Right ventricle myocardium inferior (tissue), 1 donor: ENCODE measurements around the gene COQ9. TPM values are rescaled to one million over a fixed set of nuclear protein-coding genes. Genes with fewer than 3 reads are reported as not detected.
"Not testable (repeated sequence)": the region's sequence is repeated elsewhere in the genome, so short reads cannot be mapped to it uniquely, and the experiment has no call there.

ENCODE experiments used
- ATAC-seq: fragments of 200-7000 bp; cut with Tn5 transposase; one replicate; pipeline ENCODE4 v1.9.1; 2020; ENCODE audit warnings: mild to moderate bottlenecking, moderate library complexity
- DNase-seq: peaks from one replicate; pipeline ENCODE4 v3.0.0; 2021; ENCODE audit errors: missing footprints
- intact Hi-C: fragments of 100-400 bp; cut with DNase I; formaldehyde crosslinking; loops from one replicate; pipeline ENCODE4 v1.11.0; 2022
- long read RNA-seq: library from polyadenylated mRNA; unstranded; transcript quantifications from one replicate; pipeline ENCODE4 v2.0.0, GENCODE V29; 2021
- total RNA-seq: library from RNA; stranded (reverse); fragmentation: NEBNext Ultra II Directional; extraction: Animal tissue kit (Norgen Biotek cat#: 25700); gene quantifications from one replicate; pipeline ENCODE4 v1.2.1, GENCODE V29; 2021
- donor health status: DM: no; HTN: yes; CAD: no; lungs with severe emphysema.

Gene COQ9
- 215 TPM for total RNA-seq
- long read RNA-seq, transcript COQ9-201 (9 exons, 1,677 nt), result major isoform, 349 of 380 reads
- long read RNA-seq, partial matches to known transcripts, result 4 of 380 reads
- long read RNA-seq, other reads (novel, unspliced or antisense), result 25 of 380 reads

- DNase-seq (peak; percentile 98), ATAC-seq (peak; percentile 99)
- intact Hi-C loops, result loop anchor here (2.0 kb wide), 1 partner anchor 71 kb away; no protein-coding TSS in a partner anchor
These were observed at the start of gene COQ9, which contains the start of gene CIAPIN1 for GRCh38 chr16:57447186-57447962. Gene COQ9 (plus strand): TSS chr16:57447479. CDS start chr16:57447506, 27 bp downstream. Gene CIAPIN1 (minus strand): TSS chr16:57447385. CDS start chr16:57440928, 6,457 bp downstream.

DNA sequence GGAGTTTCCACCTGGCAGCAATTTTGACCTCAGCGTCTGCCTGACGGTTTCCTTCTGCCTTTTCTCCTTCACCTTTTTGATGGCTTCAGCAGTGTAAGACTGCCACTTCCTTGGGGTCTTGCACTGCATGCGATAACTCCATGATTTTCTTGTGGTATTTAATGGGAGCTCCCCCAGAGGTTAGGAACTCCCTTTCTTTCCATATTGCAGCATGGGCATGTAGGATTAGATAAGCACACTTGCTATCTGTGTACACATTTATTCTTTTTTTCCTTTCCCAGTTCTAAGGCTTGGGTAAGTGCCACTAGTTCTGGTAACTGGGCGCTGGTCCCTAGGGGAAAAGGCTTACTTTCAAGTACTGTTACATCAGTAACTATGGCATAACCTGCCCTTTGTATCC is 49.8 kb upstream of the COQ9 start:
- ATAC-seq, DNase-seq, intact Hi-C loops: not testable (repeated sequence)

DNA sequence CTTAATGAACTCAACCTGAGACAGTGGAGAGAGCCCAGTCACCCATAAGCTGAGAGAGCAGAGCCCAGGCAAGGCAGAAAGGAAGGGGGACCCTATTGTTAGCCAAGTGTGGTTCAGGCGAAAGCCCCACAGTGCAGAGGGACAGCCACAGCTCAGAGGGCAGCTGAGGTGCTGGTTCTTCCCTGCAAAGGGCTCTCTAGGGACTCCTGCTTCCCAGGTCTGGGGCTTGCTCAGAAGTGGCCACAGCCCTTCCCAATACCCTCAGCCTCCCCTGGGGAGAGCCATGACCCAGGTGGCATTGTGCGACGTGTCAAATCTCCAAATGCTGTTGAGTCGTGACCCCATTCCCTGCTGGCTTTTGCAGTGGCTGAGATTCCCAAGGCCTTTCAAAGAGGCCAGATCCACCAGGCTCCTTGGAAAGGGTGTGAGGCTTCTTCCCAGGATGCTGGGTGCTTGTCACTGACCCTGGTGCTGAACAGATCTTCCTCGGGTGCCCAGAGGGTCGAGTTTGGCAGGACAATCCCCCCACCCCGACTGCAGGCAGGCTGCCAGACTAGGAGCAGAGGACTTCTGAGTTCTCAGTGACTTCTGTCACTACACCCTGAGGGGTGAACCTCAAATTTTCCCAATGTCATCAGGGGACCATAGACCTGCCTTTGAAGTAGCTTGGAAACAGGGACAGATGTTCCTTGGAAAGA is 45.2 kb upstream of the COQ9 start:
- DNase-seq (no peak), ATAC-seq (no peak)

DNA sequence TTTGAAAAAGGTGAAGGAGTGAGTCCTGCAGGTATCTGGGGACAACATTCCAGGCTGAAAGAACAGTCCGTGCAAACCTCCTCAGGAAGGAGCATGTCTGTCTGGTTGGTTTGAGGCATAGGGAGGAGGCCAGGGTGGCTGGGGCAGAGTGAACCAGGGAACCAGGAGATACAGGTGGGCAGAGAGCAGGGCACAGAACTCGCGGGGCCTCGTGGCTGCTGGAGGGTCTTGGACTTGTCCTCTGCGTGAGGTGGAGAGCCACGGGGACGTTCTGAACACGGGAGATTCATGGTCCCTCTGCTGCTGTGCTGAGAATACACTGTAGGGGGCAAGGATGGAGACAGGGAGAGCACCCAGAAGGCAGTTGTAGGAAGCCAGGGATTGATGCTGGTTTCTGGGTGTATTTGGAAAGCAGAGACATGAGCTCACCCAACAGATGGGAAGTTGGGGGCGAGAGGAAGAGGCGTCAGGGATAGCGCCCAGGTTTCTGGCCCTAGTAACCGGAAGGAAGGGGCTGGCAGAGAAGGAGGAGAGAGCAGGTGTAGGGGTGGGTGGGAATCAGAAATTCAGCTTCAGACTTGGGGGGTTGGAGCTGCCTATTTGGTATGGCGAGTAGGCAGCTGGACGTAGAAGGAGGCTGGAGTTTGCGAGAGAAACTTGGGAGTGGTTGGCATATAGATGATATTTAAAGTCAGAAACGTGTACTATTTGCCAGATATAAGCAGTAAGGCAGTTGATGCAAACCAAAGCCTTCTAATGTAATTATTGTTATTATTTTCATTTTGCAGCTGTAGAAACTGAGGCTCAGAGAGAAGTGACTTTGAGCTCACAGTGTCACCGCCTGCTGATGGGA is 43.1 kb upstream of the COQ9 start, which contains the start of gene CCL17:
CCL17 (plus strand) TSS at position 803 of the 853 bp plus-strand sequence. CDS start 9,166 bp downstream, outside the sequence.
- intact Hi-C loops, result no loop called here
- ATAC-seq (no peak), DNase-seq (no peak)

More for the DNA sequence above, 45.2 kb upstream of the COQ9 start:
- intact Hi-C loops, result no loop called here

DNA sequence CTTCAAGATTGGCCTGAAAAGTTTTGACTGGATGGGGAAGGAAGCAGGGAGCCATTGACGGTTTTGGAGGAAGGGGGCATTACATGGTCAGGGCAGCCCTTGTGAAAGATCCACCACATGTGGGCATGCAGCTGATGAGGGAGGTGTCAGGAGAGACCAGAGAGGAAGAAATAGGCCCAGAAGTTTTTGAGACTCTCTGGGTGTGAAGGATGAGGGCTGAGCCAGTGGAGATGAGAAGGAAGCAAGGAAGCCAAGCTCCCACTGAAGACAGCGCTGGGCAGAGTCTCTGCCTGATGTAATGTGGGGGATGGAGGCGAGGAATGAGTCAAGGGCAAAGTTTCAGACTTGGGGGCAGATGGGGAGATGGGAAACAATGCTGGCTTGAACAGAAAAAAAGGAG is 42.2 kb upstream of the COQ9 start:
- ATAC-seq, result no peak
- intact Hi-C loops, result loop anchor here (5.0 kb wide), 1 partner anchor 33 kb away; the partner anchor contains the start of gene CX3CL1
- no peak for DNase-seq

- ATAC-seq (no peak), DNase-seq (no peak)
- intact Hi-C loops, result loop anchor here (5.0 kb wide), 1 partner anchor 35 kb away; the partner anchor contains the start of gene CX3CL1
These were observed 40.4 kb upstream of the COQ9 start for GRCh38 chr16:57406881-57407280.

- intact Hi-C loops, result loop anchor here (5.0 kb wide), 1 partner anchor 35 kb away; the partner anchor contains the start of gene CX3CL1
- DNase-seq (no peak), ATAC-seq (no peak)
These were observed 39.5 kb upstream of the COQ9 start for GRCh38 chr16:57407521-57408353.

DNA sequence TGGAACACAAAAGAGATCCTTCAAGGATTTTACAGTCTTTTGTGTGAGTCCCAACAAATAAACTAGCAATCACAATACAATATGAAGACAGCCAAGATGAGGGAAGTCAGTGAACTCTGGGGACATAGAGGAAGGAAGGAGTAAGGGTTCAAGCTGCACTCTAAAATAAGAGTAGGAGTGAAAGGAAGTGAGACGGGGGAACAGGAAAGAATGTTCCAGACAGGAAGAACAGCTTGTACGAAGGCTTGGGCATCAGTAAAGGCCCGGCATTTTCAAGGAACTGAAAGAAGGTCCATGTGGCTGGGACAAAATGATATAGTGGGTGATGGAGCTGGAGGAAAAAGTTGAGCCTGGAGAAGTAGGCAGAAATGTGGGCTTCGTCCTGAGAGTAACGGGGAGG is 38.2 kb upstream of the COQ9 start:
- intact Hi-C loops, result loop anchor here (5.0 kb wide), 1 partner anchor 37 kb away; the partner anchor contains the start of gene CX3CL1
- peak; percentile 42 for ATAC-seq

DNA sequence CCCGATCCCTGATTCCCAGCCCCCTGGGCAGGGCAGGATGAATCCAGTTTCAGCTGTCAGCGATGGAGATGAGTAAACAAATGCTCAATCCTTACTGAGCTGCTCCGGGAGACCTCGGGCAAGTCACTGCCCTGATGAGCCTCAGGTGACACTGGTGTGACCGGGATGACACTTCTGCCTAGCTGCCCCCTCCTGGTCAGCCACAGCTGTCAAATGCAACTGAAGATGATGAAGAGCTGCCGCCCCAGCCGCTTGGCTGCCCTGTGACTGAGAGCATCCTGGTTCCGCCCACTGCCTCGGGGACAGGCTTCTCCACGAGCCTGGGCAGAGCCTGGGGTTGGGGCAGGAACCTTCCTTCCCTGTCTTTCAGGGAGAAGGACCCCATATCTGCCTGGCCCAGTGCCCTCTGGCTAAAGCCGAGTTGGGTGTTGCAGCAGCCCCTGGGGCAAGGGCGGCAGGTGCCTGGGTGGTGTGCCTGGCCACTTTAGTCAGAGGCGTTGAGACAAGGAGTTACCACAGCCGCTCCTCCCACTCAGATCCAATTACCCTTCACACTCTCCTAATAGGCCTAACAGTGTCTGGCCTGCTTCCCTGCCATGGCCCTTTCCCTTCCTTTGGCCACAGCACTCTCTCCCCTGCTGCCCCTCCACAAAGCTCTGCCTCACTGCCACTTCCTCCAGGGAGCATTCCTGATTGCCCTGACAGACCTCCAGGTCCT is 37.2 kb upstream of the COQ9 start:
- no peak for DNase-seq
- intact Hi-C loops, result loop anchor here (5.0 kb wide), 1 partner anchor 38 kb away; the partner anchor contains the start of gene CX3CL1
- ATAC-seq, result no peak

More for the DNA sequence above, 38.2 kb upstream of the COQ9 start:
- DNase-seq, result no peak

- intact Hi-C loops, result no loop called here
- DNase-seq, result no peak
- no peak for ATAC-seq
These were observed 35.8 kb upstream of the COQ9 start for GRCh38 chr16:57411362-57411976.

DNA sequence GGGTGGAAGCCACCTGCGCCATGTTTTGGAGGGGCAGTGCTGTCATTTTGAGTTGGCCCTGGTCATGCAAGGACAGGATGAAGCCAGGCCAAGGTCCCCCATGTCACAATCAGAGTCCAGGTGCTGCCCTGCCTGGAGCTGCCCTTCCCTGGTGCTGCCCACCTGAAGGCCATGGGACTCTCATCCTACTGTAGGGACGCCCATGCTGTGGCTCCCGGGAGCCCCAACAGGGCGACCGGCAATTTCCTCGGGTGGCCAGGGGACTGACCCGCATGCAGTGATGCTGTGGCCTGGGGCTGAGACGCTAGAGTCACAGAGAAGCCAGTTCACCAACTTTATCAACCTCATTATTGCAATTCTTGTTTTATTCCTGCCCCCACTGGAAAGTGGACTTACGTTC is 34.7 kb upstream of the COQ9 start:
- DNase-seq (no peak), ATAC-seq (no peak)
- intact Hi-C loops, result no loop called here

- intact Hi-C loops, result no loop called here
- DNase-seq (no peak), ATAC-seq (no peak)
These were observed 34.0 kb upstream of the COQ9 start for GRCh38 chr16:57413301-57413730.

GRCh38 chr16:57413733-57414132 is 33.5 kb upstream of the COQ9 start:
- ATAC-seq (no peak), DNase-seq (no peak)
- intact Hi-C loops, result no loop called here

GRCh38 chr16:57416084-57416483 is 31.2 kb upstream of the COQ9 start:
- no peak for ATAC-seq
- intact Hi-C loops, result loop anchor here (5.0 kb wide), 2 partner anchors 34 to 334 kb away; no protein-coding TSS in a partner anchor
- DNase-seq, result no peak

- DNase-seq (no peak), ATAC-seq (no peak)
- intact Hi-C loops, result loop anchor here (2.0 to 5.0 kb wide), 3 partner anchors 37 to 337 kb away; no protein-coding TSS in a partner anchor
These were observed 27.8 kb upstream of the COQ9 start for GRCh38 chr16:57419506-57419905.
